ENCODE data around the gene MTCP1.

GRCh38 chrX:155068165-155068564, 2.8 kb downstream of the MTCP1 start:
- TF ChIP-seq REST (IDR thresholded peaks at IDR 0.05; ENCODE audit: insufficient replicate concordance, low read depth) (no peak), CTCF (IDR thresholded peaks at IDR 0.05; ENCODE audit: insufficient read depth, low read length) (no peak), POLR2AphosphoS5 (IDR thresholded peaks at IDR 0.05; ENCODE audit: low read depth) (no peak)

Data from HL-60 (cell line).